ENCODE data around the gene UBAC1. TPM values are rescaled to one million over a fixed set of nuclear protein-coding genes. Genes with fewer than 3 reads are reported as not detected.
A peak's percentile ranks its signal among the peaks of the same experiment; 100 is the strongest.
"Not testable (repeated sequence)": the region's sequence is repeated elsewhere in the genome, so short reads cannot be mapped to it uniquely, and the experiment has no call there.

The UBAC1 gene
- total RNA-seq, 1 donor from 2014 or later: 34.2 TPM

DNA sequence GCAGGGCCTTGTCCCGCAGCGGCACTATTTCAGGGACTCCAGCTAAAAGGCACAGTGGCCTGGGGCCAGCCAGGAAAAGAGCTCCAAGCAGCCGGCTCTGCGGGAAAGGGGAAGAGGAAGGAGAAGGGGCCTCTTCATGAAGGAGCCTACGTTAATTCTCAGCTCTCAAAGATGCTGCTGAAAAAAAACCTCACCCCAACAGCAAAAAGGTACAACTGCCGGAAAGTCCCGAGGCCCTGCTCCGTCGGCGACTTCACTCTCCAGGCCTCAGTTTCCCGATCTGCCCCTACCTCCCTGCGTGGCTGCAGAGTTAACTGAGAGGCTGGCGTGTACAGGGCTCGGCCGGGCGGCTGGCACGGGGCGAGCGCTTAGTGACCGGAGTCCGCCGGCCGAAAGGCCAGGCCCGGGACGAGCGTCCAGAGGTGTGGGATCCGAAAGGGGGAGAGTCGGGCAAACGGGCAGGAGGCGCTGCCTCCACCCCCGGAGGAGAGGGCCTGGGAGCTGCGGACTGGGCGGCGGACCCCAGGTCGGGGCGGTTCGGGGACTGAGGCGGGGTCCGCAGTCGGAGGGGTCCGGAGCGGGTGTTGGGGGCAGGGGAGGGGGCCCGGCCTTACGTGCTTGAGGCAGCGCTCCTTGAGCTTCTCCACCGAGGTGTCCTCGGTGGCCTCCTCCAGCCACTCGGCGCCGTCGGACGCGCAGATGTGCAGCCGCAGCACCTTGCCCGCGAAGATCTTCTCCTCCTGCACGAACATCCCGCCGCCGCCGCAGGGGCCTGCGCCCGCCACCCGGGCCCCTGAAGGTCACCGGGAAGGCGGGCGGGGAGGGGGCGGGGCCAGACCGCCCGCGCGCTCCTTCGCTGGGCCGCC is 529 bp downstream of the UBAC1 start:
- DNase-seq (ENCODE audit: low spot score): peak; percentile 60

DNA sequence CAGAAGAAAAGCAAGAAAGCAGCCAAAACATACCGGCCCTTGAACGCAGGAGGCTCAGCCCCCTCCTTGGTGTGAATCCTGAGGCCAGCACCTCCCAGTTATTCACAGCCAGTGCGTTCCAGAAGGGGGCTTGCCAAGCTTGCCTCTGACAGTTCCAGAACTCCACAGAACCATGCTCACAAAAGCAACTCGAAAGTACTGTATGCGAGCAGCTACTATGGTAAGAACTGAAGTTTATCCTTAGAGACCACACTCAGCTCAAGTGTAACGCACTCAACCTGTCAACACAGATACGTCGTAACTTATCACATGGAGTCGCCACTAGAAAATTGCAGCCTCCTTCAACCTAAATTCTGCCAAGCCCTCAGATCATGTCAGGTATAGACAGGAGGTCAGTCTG is 1.4 kb downstream of the UBAC1 start:
- no peak for DNase-seq (ENCODE audit: low spot score)

DNA sequence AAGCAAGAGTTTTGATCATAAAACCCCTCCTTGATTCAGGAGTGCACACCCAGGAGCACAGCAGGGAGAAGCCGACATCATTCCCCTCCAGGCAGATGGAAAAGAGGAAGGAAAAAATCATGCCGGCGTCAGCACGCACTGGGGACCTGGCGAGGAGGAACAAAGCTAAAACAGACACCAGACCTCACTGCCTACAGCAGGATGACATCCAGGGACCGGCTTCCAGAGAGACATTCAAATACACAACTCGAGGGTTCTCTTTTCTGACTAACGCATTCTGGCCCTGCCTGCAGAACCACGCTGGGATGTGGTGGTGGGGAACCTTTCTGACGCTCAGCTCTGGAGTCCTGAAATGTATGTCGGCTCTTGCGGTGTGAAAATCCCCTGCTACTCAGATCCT is 2.7 kb downstream of the UBAC1 start:
- no peak for DNase-seq (ENCODE audit: low spot score)

DNA sequence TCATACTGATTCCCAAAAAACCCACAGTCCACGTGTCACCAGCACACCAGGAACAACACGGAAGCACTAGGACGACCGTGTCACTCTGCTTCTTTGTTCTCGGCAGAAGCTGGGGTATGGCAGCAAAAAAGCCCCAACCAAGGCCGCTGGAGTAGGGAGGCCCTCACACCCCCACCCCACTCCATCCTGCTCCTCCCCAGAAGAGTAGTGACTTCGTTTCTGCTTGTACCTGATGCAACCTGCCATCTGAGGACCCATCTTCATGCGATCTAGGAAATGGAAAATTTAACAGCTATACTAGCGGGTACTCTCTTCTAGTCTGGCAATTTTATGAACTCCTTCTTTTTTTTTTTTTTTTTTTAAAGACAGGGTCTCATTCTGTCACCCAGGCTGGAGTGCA is 3.7 kb downstream of the UBAC1 start:
- no peak for DNase-seq (ENCODE audit: low spot score)

DNA sequence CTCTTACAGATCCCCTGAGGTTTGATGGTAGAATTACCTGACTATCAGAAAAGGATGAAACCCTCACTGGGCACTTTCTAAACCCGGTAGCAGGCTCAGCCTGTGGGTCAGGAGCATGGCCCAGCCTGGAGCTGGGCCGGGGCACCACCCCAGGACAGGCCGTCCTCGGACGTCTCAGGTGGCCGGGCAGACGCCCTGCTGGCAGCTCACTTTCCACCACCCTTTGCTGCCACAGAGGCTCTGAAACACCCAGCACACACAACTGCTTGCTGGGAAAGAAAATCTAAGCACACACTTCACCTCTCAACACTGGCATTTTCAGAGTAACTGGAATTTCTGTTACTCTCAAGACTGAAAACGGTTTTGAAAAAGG is 4.4 kb downstream of the UBAC1 start:
- no peak for DNase-seq (ENCODE audit: low spot score)

DNA sequence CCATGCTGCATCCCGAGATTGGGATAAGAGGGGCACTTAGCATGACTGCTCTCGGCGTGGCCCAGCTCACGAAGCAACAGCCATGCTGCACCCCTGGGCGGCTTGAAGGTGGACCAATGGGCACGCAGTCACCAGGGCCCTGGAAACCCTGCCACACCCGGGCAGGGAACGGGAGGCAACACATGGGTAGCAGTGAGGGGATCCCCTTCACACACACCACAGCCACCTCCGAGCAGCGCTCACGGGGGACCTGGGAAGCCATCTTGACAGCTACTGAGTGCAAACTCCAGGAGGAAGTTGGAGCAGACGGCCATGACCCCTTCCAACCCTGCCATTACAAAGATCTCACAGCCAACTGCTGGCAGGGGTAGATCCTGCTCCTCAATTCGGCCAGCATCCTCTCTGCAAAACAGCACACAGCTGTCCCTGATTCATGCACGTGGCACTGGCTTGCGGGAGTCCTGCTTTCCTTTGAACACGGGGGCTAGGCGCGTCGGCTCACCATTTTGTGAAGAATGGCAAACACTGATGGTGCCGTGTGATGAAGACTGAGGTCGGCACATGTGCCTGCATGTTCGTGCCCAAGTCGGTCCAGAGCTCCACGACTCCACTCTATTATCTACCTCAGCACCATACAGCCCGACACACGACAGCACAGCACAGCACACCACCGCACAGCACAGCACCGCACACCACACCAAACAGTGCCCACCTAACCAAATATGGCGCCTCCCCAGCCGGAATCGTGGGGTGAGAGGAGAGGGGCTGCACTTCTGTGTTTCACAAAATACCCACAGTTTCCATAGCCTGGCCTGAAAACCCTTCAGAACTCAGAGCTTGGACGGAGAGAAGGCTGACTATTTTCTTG is 5.0 kb downstream of the UBAC1 start:
- no peak for DNase-seq (ENCODE audit: low spot score)

DNA sequence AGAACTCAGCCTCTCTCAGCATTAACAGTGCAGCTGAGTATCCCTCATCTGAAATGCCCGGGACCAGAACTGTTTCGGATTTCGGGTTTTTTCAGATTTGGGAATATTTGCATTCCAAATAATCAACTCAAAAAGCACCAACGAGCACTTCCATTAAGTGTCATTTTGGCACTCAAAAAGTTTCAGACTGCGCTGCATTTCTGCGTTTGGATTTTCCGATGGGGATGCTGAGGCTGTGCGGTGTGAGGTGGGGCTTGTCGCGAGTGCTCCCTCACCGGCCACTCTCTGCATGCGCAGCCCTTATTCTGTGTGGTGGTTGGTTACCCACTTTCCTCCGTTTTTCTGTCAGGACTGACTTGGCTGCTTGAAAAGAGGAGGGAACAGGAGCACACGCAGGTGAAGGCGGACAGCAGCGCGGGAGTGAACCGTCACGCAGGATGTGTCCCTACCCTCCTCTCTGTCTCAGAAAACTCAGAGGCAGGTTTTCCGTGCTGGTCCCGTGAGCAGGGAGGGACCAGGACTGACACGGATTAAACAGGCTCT is 8.4 kb downstream of the UBAC1 start:
- no peak for DNase-seq (ENCODE audit: low spot score)

DNA sequence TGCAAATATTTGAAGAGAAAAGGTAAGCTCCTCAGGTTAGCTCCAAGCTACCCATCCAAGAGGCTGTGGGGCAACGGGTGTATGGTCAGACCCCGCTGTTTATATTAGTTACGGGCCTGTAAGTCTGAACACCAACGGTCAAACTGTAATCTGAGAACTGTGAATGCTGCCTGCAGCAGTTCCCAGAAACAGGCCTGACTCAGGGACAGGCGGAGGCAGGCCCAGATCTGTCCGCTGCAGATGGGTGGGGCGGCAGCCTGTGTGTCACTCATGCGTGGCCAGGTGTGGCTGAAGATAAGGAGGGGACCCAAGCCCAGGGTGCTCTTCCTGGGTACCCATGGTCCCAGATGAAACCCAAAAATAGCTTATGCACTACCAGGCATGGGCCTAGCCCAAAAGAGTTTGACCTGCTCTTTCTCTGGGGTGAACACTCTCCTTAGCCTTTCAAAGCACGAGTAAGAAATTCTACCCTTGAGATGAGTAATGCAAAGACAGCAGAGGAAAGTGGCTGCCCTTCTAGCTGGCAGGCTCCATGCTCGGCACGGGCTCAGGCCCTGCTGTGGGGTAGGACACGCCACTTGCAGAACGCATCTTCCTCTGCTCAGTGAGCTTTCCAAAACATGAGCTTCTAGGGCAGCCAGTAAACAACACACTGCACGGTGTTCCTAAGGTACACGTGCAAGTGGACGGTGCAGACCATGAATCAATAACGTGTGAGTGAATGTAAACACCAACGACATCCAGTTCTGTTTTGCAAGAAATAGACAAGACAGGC is 9.1 kb downstream of the UBAC1 start:
- peak; percentile 77 for DNase-seq (ENCODE audit: low spot score)

DNA sequence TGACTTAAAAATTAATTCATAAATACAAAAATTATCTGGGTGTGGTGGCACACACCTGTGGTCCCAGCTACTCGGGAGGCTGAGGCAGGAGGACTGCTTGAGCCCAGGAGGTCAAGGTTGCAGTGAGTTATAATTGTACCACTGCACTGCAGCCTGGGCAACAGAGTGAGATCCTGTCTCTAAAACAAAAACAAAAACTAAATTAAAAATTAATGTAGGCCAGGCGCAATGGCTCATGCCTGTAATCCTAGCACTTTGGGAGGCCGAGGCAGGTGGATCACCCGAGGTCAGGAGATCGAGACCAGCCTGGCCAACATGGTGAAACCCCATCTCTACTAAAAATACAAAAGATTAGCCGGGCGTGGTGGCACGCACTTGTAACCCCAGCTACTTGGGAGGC is 9.9 kb downstream of the UBAC1 start:
- not testable (repeated sequence) for DNase-seq (ENCODE audit: low spot score)

DNA sequence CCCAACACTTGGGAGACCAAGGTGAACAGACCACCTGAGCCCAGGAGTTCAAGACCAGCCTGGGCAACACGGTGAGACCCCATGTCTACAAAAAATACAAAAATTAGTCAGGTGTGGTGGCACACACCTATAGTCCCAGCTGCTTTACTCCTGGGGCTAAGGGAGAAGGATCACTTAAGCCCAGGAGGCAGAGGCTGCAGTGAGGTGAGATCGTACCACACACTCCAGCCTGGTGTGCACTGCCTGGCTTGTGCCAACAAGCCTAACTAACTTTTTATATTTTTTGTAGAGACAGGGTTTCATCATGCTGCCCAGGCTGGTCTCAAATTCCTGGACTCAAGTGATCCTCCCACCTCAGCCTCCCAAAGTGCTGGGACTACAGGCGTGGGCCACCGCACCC is 10.3 kb downstream of the UBAC1 start:
- DNase-seq (ENCODE audit: low spot score): not testable (repeated sequence)

DNA sequence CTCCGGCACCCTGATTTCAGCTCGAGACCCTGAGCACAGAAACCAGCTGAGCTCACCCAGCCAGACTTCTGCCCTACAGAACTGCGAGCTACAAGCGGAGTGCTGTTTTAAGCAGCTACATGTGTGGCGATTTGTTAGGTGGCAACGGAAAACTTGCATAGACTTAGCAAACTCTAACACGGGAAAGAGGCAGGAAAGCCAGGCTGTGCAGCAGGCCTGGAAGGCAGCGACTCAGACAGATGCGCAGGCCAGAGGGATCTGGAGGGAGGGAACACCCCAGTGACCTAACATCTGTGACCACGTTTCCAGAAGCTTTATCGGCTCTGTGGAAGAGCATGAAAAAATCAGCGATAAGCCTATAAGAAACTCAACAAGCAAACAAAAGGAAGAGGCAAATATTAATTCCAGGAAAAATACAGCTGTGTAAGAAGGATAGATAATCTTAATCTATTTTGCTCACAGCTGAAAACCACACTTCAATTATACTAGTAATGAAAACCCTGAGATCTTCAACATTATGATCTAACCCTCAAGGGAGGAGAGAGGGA is 11.0 kb downstream of the UBAC1 start:
- DNase-seq (ENCODE audit: low spot score): no peak

DNA sequence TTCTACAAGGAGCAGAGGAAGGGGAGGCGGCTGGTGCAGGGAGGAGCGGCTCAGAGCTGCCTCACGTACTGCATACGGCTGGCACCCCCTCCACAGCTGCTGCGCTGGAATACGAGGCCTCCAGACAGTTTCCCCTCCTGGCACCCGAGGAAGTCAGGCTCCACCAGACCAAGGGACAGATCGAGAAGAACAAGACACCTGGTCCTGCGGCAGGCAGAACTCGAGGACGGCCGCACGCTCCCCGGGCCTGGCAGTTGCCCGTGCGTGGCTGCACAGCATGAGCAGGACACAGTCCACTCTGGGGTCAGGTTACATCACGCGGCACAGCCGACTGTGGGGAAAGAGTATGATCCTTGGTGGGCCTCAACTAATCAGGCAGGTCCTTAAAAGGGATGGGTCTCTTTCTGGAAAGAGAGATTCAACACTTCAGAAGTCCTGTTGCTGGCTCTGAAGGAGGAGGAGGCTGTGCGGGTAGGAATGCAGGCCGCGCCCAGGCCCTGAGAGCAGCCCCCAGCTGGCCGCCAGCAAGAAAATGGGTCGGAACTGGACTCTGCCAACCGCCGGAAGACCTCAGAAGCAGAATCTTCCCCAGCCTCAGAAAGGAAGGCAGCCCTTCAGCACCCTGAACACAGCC is 11.6 kb downstream of the UBAC1 start:
- no peak for DNase-seq (ENCODE audit: low spot score)

DNA sequence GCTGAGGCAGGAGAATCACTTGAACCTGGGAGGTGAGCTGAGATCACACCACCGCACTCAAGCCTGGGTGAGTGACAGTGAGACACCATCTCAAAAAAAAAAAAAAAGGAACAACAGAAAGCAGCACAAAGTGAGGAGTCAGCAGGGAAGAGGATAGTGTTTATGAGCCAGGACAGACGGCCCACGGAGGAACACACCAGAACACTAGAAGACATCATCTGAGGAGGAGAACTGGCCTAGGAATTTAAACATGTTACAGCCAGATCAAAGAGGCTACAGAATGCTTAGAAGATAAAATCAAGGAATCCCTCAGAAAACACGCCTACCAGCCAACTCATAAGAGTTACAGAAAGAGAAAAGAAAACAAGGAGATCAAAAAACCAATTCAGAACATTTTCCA is 12.2 kb downstream of the UBAC1 start:
- DNase-seq (ENCODE audit: low spot score): no peak

DNA sequence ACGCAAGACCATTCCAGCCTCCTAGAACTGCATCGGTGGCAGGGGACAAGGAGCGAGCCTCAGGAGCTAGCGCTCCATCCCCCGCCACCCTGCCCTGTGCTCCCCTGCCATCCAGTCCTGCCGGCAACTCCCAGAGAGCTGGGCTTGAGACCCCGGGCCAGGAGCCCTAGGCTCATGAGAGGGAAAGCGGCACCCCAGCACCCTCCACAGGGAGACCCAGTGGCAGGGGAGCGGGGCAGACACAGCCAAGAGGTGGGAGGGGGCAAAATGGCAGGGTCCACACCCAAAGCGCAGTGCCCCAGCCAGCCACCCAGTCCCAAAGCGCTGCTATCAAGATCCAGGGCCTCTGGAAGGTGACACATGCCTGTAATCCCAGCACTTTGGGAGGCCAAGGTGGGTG is 12.7 kb downstream of the UBAC1 start:
- no peak for DNase-seq (ENCODE audit: low spot score)

DNA sequence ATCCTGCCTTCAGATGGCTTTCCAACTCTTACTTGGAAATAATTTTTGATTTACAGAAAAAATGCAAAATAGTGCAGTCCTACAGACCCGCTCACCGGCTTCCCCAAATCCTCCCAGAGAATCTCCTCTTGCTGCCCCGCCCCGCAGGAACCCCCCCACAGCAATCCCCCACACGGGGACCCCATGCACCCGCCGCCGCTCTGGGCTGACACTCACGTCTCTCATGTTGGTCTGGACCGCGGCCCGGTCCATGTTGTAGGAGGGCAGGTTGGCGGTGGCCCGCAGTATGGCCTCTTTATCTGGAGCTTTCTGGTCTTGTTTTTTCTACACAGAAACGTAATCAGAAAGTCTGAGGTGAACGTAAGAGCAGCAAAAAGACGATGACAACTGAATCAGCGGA is 13.6 kb downstream of the UBAC1 start:
- no peak for DNase-seq (ENCODE audit: low spot score)

DNA sequence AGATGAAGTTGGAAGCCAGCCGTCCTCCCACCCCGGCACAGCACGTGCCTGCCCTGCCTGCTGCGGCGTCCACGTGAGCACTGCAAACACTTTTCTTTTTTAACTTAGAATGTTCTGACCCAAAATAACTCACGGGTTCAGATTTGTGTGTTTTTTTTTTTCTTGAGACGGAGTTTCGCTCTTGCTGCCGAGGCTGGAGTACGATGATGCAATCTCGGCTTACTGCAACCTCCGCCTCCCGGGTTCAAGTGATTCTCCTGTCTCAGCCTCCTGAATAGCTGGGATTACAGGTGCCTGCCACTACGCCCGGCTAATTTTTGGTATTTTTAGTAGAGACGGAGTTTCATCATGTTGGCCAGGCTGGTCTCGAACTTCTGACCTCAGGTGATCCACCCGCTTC is 14.1 kb downstream of the UBAC1 start:
- DNase-seq (ENCODE audit: low spot score): not testable (repeated sequence)

DNA sequence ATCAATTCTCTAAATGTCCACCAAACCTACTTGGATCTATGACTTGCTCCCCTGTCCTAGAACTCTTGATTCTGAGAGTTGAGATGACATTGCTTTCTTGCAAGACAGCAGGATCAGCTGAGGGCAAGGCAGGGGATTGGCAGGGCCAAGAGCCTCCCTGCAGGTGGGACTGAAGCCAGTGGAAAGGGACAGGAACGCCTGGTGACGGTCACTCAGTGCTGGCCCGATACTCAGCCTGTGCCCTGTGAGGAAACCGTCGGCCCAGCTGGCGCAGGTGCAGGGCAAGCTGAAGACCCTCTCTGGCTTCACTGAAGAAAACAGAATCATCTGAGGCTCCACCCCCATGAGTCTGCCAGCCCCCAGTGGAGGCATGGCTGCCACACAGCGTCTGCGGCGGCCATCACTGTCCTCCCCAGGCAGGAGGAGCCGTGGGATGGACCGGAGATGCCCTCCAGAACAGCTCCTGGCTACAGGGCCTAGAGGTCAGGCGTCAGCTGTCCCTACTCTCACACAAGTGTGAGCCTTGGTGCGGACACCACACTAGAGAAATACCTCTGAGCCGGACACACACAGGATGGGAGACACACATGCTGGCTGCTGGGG is 14.7 kb downstream of the UBAC1 start:
- DNase-seq (ENCODE audit: low spot score): no peak

DNA sequence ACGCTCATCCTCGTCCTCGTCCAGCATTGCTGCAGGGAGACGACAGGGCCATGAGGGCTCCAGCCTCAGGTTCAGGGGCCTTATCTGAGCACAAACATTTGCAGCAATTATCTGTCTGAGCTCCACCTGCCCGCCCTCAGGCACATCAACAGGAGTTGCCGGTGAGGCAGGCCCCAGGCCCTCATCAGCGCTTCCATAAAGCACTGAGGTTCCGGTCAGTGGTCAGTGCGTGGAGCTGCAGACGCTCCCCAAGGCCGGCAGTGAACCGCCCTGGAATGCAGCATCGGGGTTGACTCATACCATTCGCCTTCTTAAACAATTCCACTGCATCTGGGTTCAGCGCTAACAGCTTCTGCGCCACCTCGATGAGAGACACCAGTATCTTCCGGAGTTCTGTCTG is 15.2 kb downstream of the UBAC1 start:
- no peak for DNase-seq (ENCODE audit: low spot score)

DNA sequence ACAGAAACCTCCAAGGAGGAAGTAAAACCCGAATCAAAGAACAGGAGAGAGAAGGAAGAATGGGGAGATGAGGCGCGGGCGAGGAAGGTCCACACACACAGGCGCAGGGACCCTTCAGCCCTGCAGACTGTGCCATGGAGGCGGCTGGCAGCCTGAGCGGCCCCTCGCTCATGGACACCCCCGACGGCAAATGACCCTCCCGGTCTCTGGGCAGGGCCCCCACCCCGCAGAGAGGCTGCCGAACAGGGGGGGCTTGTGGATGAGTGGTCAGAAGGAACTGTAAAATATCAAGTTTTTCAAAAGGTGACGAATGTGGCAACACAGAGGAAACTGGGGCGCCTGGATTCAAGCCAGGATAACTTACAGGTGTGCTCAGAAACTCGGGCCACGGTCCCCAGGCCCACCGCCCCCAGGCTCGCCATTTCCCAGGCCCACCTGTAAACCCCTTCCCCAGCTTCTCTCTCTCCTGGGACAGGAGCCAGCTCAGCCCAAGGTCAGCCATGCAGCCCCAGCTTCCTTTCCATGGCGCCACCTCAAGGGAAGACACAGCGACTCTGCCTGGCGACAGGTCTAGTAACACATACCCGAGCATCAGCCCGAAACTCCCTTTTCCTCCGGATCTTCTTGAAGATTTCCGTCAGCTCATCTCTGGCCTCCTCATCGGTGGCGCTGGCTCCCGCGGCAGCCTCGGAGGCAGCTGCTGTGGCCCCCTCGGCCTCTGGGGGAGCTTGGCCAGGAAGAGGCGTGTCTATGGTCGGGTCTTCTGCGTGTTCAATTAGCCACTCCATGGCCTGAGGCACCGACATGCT is 16.5 kb downstream of the UBAC1 start:
- no peak for DNase-seq (ENCODE audit: low spot score)

DNA sequence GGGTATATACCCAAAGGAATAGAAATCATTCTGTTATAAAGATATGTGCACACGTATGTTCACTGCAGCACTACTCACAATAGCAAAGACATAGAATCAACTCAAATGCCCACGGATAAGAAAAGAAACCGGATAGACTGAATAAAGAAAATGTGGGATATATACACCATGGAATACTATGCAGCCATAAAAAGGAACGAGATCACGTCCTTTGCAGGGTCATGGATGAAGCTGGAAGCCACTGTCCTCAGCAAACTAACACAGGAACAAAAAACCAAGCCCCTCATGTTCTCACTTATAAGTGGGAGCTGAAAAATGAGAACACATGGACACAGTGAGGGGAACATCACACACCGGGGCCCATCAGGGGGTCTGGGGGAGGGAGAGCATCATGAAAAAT is 17.6 kb downstream of the UBAC1 start:
- DNase-seq (ENCODE audit: low spot score): not testable (repeated sequence)
